Mononuclear cell (primary cell): ENCODE measurements around the gene MACIR. TPM values are rescaled to one million over a fixed set of nuclear protein-coding genes. Genes with fewer than 3 reads are reported as not detected.

Experiments used
- H3K27me3 ChIP-seq: 2 replicates; pipeline ENCODE4 v1.6.0; 2011; ENCODE audit warnings: low read length, control low read depth; ENCODE audit not compliant: insufficient read depth
- H3K4me1 ChIP-seq: 2 replicates; pipeline ENCODE4 v1.5.1; 2011; ENCODE audit warnings: mild to moderate bottlenecking, low read length, control low read depth; ENCODE audit not compliant: insufficient read depth
- H3K4me3 ChIP-seq: 2 replicates; pipeline ENCODE4 v1.5.1; 2011; ENCODE audit warnings: mild to moderate bottlenecking, low read length, moderate library complexity
- H3K9me3 ChIP-seq: 2 replicates; pipeline ENCODE4 v1.5.1; 2011; ENCODE audit warnings: low read depth, mild to moderate bottlenecking, control low read depth, low read length
- total RNA-seq: library from RNA; depleted of rRNA; stranded (reverse); fragments of >200 nt; gene quantifications from one replicate; pipeline ENCODE4 v1.2.3, GENCODE V29; 2012

The MACIR gene
- total RNA-seq, 1 donor = 3.3 TPM

GRCh38 chr5:103262422-103262871, 3.9 kb downstream of the MACIR start:
- H3K9me3 ChIP-seq = no peaks in the 10 kb centered on the region
- no peak overlapping the region for H3K4me3 ChIP-seq
- no peaks in the 10 kb centered on the region for H3K27me3 ChIP-seq
- peaks cover 11% of the 10 kb centered on the region for H3K4me1 ChIP-seq

- Histone ChIP-seq H3K27me3 (no peaks in the 10 kb centered on the region), H3K4me3 (no peak overlapping the region), H3K4me1 (peaks cover 11% of the 10 kb centered on the region), H3K9me3 (no peaks in the 10 kb centered on the region)
Observed at GRCh38 chr5:103263054-103263453, 4.5 kb downstream of the MACIR start.

- Histone ChIP-seq H3K4me1 (peaks cover 10% of the 10 kb centered on the region), H3K4me3 (no peak overlapping the region), H3K27me3 (no peaks in the 10 kb centered on the region), H3K9me3 (no peaks in the 10 kb centered on the region)
Observed at GRCh38 chr5:103264508-103264907, 5.9 kb downstream of the MACIR start.

- H3K9me3 ChIP-seq = no peaks in the 10 kb centered on the region
- H3K4me1 ChIP-seq = peaks cover 5% of the 10 kb centered on the region
- H3K27me3 ChIP-seq = no peaks in the 10 kb centered on the region
- no peak overlapping the region for H3K4me3 ChIP-seq
Observed at GRCh38 chr5:103270581-103270980, 12.0 kb downstream of the MACIR start.

- Histone ChIP-seq H3K4me3 (no peak overlapping the region), H3K9me3 (no peaks in the 10 kb centered on the region), H3K4me1 (peaks cover 5% of the 10 kb centered on the region), H3K27me3 (no peaks in the 10 kb centered on the region)
Observed at GRCh38 chr5:103271570-103272289, 13.2 kb downstream of the MACIR start.

- Histone ChIP-seq H3K4me3 (no peak overlapping the region), H3K9me3 (no peaks in the 10 kb centered on the region), H3K4me1 (peaks cover 5% of the 10 kb centered on the region), H3K27me3 (no peaks in the 10 kb centered on the region)
Observed at GRCh38 chr5:103272377-103272776, 13.8 kb downstream of the MACIR start.

- H3K9me3 ChIP-seq = no peaks in the 10 kb centered on the region
- no peak overlapping the region for H3K4me3 ChIP-seq
- no peaks in the 10 kb centered on the region for H3K27me3 ChIP-seq
- peaks cover 5% of the 10 kb centered on the region for H3K4me1 ChIP-seq
Observed at GRCh38 chr5:103273952-103274351, 15.4 kb downstream of the MACIR start.

- H3K27me3 ChIP-seq = no peaks in the 10 kb centered on the region
- H3K4me3 ChIP-seq = no peak overlapping the region
- no peaks in the 10 kb centered on the region for H3K9me3 ChIP-seq
- H3K4me1 ChIP-seq = peaks cover 10% of the 10 kb centered on the region
Observed at GRCh38 chr5:103275851-103276250, 17.3 kb downstream of the MACIR start.

GRCh38 chr5:103280967-103281366, 22.4 kb downstream of the MACIR start:
- H3K9me3 ChIP-seq = no peaks in the 10 kb centered on the region
- H3K4me1 ChIP-seq = peaks cover 5% of the 10 kb centered on the region
- no peaks in the 10 kb centered on the region for H3K27me3 ChIP-seq
- H3K4me3 ChIP-seq = no peak overlapping the region

GRCh38 chr5:103283120-103283519, 24.6 kb downstream of the MACIR start:
- H3K4me1 ChIP-seq = peaks cover 5% of the 10 kb centered on the region
- H3K9me3 ChIP-seq = no peaks in the 10 kb centered on the region
- H3K4me3 ChIP-seq = no peak overlapping the region
- H3K27me3 ChIP-seq = no peaks in the 10 kb centered on the region

GRCh38 chr5:103283869-103284268, 25.3 kb downstream of the MACIR start:
- H3K9me3 ChIP-seq = no peaks in the 10 kb centered on the region

GRCh38 chr5:103286622-103287021, 28.1 kb downstream of the MACIR start:
- H3K27me3 ChIP-seq = no peaks in the 10 kb centered on the region
- no peaks in the 10 kb centered on the region for H3K4me1 ChIP-seq
- H3K9me3 ChIP-seq = no peaks in the 10 kb centered on the region
- H3K4me3 ChIP-seq = no peak overlapping the region

More at GRCh38 chr5:103283869-103284268, 25.3 kb downstream of the MACIR start:
- Histone ChIP-seq H3K27me3 (no peaks in the 10 kb centered on the region), H3K4me3 (no peak overlapping the region), H3K4me1 (peaks cover 5% of the 10 kb centered on the region)

GRCh38 chr5:103289024-103289423, 30.5 kb downstream of the MACIR start:
- H3K4me1 ChIP-seq = no peaks in the 10 kb centered on the region
- H3K27me3 ChIP-seq = no peaks in the 10 kb centered on the region
- H3K4me3 ChIP-seq = no peak overlapping the region
- no peaks in the 10 kb centered on the region for H3K9me3 ChIP-seq

- H3K4me3 ChIP-seq = no peak overlapping the region
- H3K4me1 ChIP-seq = no peaks in the 10 kb centered on the region
- H3K9me3 ChIP-seq = no peaks in the 10 kb centered on the region
- no peaks in the 10 kb centered on the region for H3K27me3 ChIP-seq
Observed at GRCh38 chr5:103290846-103291245, 32.3 kb downstream of the MACIR start.

- no peaks in the 10 kb centered on the region for H3K4me1 ChIP-seq
- H3K9me3 ChIP-seq = no peaks in the 10 kb centered on the region
- H3K4me3 ChIP-seq = no peak overlapping the region
- H3K27me3 ChIP-seq = no peaks in the 10 kb centered on the region
Observed at GRCh38 chr5:103291606-103292005, 33.0 kb downstream of the MACIR start.

- Histone ChIP-seq H3K27me3 (no peaks in the 10 kb centered on the region), H3K4me3 (no peak overlapping the region), H3K9me3 (no peaks in the 10 kb centered on the region), H3K4me1 (no peaks in the 10 kb centered on the region)
Observed at GRCh38 chr5:103293099-103293498, 34.5 kb downstream of the MACIR start.
